ENCODE measurements around the gene SMG6. TPM values are rescaled to one million over a fixed set of nuclear protein-coding genes. Genes with fewer than 3 reads are reported as not detected.

The SMG6 gene
- total RNA-seq, 6 donors from 2014 or later = 29.9 to 126 (median 30.5) TPM

DNA sequence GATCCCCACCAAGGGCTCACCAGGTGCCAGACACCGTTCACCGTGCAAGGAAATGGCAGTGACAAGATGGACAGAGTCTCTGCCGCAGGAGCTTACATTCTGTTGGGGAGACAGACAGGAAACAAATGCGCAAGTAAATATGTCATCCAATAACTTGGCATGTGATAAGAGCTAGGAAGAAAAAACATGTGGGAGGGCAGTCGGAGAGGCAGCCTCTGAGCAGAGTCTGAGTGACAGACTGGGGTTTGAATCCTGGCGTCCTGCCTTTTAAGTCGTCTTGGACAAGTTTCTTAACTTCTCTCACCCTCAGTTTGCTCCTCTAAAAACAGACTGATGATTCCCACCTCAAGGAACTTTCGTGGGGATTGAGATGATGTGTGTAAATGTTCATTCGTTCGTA lies 40.9 kb upstream of the SMG6 start:
- WGBS, 2 donors = 78 to 80% methylated on average over 10 of the region's 10 CpGs
- H3K9me3 ChIP-seq = no peaks in the 10 kb centered on the region
- ATAC-seq (ENCODE audit: low FRiP score in 2 of 2) = no peak
- no peaks in the 10 kb centered on the region for H3K27me3 ChIP-seq
- H3K27ac ChIP-seq = no peak overlapping the region
- peaks cover 0 to 32% (median 4%) of the 10 kb centered on the region in 4 donors for H3K36me3 ChIP-seq
- H3K4me1 ChIP-seq = peaks cover 0 to 25% (median 0%) of the 10 kb centered on the region in 4 donors
- no peak for DNase-seq
- TF ChIP-seq, protein P1, sequence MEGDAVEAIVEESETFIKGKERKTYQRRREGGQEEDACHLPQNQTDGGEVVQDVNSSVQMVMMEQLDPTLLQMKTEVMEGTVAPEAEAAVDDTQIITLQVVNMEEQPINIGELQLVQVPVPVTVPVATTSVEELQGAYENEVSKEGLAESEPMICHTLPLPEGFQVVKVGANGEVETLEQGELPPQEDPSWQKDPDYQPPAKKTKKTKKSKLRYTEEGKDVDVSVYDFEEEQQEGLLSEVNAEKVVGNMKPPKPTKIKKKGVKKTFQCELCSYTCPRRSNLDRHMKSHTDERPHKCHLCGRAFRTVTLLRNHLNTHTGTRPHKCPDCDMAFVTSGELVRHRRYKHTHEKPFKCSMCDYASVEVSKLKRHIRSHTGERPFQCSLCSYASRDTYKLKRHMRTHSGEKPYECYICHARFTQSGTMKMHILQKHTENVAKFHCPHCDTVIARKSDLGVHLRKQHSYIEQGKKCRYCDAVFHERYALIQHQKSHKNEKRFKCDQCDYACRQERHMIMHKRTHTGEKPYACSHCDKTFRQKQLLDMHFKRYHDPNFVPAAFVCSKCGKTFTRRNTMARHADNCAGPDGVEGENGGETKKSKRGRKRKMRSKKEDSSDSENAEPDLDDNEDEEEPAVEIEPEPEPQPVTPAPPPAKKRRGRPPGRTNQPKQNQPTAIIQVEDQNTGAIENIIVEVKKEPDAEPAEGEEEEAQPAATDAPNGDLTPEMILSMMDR (IDR thresholded peaks at IDR 0.05) = no peak
- no peak for TF ChIP-seq EP300 (IDR thresholded peaks at IDR 0.05)
- TF ChIP-seq POLR2A (IDR thresholded peaks at IDR 0.05) = no peak
- no peak for TF ChIP-seq POLR2AphosphoS5 (IDR thresholded peaks at IDR 0.05)
- no peak overlapping the region for H3K4me3 ChIP-seq

DNA sequence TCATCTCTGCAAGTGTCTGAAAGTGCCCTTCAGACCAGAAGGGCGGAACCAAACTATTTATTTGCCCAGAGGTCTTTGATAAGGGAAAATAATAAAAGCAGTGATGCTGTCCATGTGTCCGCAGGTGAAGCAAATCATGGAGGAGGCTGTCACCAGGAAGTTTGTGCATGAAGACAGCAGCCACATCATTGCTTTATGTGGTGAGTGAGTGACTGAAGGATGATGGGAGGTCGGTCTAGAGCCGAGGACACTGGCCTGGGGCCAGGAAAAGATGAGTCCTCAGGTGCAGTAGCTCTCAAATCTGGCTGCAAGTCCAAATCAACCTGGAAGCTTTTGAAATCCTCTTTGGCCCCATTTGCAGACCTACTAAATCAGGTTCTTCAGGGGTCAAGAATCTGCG lies 39.8 kb upstream of the SMG6 start:
- DNase-seq (no peak), ATAC-seq (ENCODE audit: low FRiP score in 2 of 2) (no peak)
- WGBS, 2 donors = 62 to 73% methylated on average over 5 of the region's 5 CpGs
- no peak overlapping the region for H3K4me3 ChIP-seq
- H3K4me1 ChIP-seq = peaks cover 0 to 25% (median 3%) of the 10 kb centered on the region in 4 donors
- no peak for TF ChIP-seq EP300 (IDR thresholded peaks at IDR 0.05)
- TF ChIP-seq POLR2A (IDR thresholded peaks at IDR 0.05) = no peak
- no peak for TF ChIP-seq POLR2AphosphoS5 (IDR thresholded peaks at IDR 0.05)
- TF ChIP-seq, protein P1 (IDR thresholded peaks at IDR 0.05) = no peak
- no peaks in the 10 kb centered on the region for H3K27me3 ChIP-seq
- peaks cover 0 to 32% (median 4%) of the 10 kb centered on the region in 4 donors for H3K36me3 ChIP-seq
- H3K27ac ChIP-seq = no peak overlapping the region
- H3K9me3 ChIP-seq = no peaks in the 10 kb centered on the region

GRCh38 chr17:2338315-2338657 lies 34.7 kb upstream of the SMG6 start:
- H3K27ac ChIP-seq = peak overlapping the region in 3 of 4 donors; percentile 77 to 86 (median 86)
- no peaks in the 10 kb centered on the region for H3K27me3 ChIP-seq
- peaks cover 14 to 25% (median 16%) of the 10 kb centered on the region in 4 donors for H3K4me1 ChIP-seq
- peak overlapping the region in 3 of 4 donors; percentile 97 to 100 (median 98) for H3K4me3 ChIP-seq
- peaks cover 0 to 34% (median 15%) of the 10 kb centered on the region in 4 donors for H3K36me3 ChIP-seq
- no peak for ATAC-seq (ENCODE audit: low FRiP score in 2 of 2)
- no peak for DNase-seq
- WGBS, 2 donors = 22 to 26% methylated on average over 4 to 5 of the region's 5 CpGs
- H3K9me3 ChIP-seq = no peaks in the 10 kb centered on the region
- TF ChIP-seq, protein P1 (IDR thresholded peaks at IDR 0.05) = no peak
- TF ChIP-seq POLR2AphosphoS5 (IDR thresholded peaks at IDR 0.05) = no peak
- no peak for TF ChIP-seq POLR2A (IDR thresholded peaks at IDR 0.05)
- no peak for TF ChIP-seq EP300 (IDR thresholded peaks at IDR 0.05)

GRCh38 chr17:2337544-2338314 lies 34.1 kb upstream of the SMG6 start:
- Histone ChIP-seq H3K4me3 (peak overlapping the region; percentile 95 to 100 (median 98)), H3K27ac (peak overlapping the region; percentile 77 to 88 (median 86)), H3K27me3 (no peaks in the 10 kb centered on the region), H3K9me3 (no peaks in the 10 kb centered on the region), H3K36me3 (peaks cover 0 to 40% (median 20%) of the 10 kb centered on the region in 4 donors), H3K4me1 (peaks cover 12 to 25% (median 16%) of the 10 kb centered on the region in 4 donors)
- ATAC-seq (ENCODE audit: low FRiP score in 2 of 2) = peak; percentile 41 to 73
- peak; percentile 78 to 94 for DNase-seq
- WGBS, 2 donors = 0 to 3% methylated on average over 1 to 20 of the region's 92 CpGs
- TF ChIP-seq POLR2AphosphoS5 (IDR thresholded peaks at IDR 0.05) (peak in 1 of 2 donors; percentile 43), POLR2A (IDR thresholded peaks at IDR 0.05) (peak in 2 of 4 donors; percentile 46 to 58), EP300 (IDR thresholded peaks at IDR 0.05) (no peak)
- TF ChIP-seq, protein P1 (IDR thresholded peaks at IDR 0.05) = peak in 1 of 6 experiments; percentile 11

All from upper lobe of left lung (tissue), 6 donors.